ENCODE results near the gene NELL1. TPM values are rescaled to one million over a fixed set of nuclear protein-coding genes. Genes with fewer than 3 reads are reported as not detected.

NELL1 gene
- total and polyA plus RNA-seq, 2 experiments from 2014 or later: 1.6 TPM; not detected in 1

GRCh38 chr11:21229224-21229623 is 559.8 kb downstream of the NELL1 start (continued):
- TF ChIP-seq CTCF (conservative IDR thresholded peaks at IDR 0.05; ENCODE audit: low read depth in 2 of 2) (no peak), ZNF331 (CRISPR knock-in tag; IDR thresholded peaks at IDR 0.05; ENCODE audit: low read depth) (no peak), ZNF114 (CRISPR knock-in tag; IDR thresholded peaks at IDR 0.05) (no peak), JUNB (IDR thresholded peaks at IDR 0.05; ENCODE audit: unreplicated experiment) (no peak), ETS1 (IDR thresholded peaks at IDR 0.05) (no peak), EZH2 (IDR thresholded peaks at IDR 0.05; ENCODE audit: low read depth, unreplicated experiment) (no peak)

- Histone ChIP-seq H3K4me1 (ENCODE audit: insufficient read depth) (peaks cover 31% of the 10 kb centered on the region), H3K4me2 (peak overlapping the region; percentile 23), H2AFZ (peak overlapping the region; percentile 20; the same call in 1 of the 2 replicates), H4K20me1 (replicated peaks; ENCODE audit: insufficient read depth) (no peaks in the 10 kb centered on the region), H3K36me3 (ENCODE audit: insufficient read depth) (no peaks in the 10 kb centered on the region), H3K9me2 (ENCODE audit: insufficient read depth) (peaks cover 17% of the 10 kb centered on the region), H3F3A (replicated peaks; ENCODE audit: low read depth) (no peaks in the 10 kb centered on the region), H3K4me3 (no peak overlapping the region), H3K27me3 (ENCODE audit: insufficient read depth) (no peaks in the 10 kb centered on the region), H3K27ac (ENCODE audit: low read depth) (no peak overlapping the region), H3K79me2 (replicated peaks; ENCODE audit: insufficient read depth) (no peaks in the 10 kb centered on the region)
- Mint-ChIP-seq H3K27ac (peak overlapping the region; percentile 95), H3K36me3 (ENCODE audit: low read depth) (no peaks in the 10 kb centered on the region), H3K9me3 (no peaks in the 10 kb centered on the region), H3K4me3 (no peak overlapping the region), H3K4me1 (peaks cover 44% of the 10 kb centered on the region), H3K27me3 (ENCODE audit: insufficient read depth, low read depth, poor library complexity) (peaks cover 2% of the 10 kb centered on the region)
- DNase-seq (ENCODE audit: low spot score): no peak
- peak; percentile 51; the same call in 2 of the 3 replicates for ATAC-seq
- TF ChIP-seq ZNF462 (CRISPR knock-in tag; IDR thresholded peaks at IDR 0.05): no peak
- TF ChIP-seq ZNF331 (CRISPR knock-in tag; IDR thresholded peaks at IDR 0.05; ENCODE audit: low read depth): no peak
- no peak for TF ChIP-seq ETS1 (IDR thresholded peaks at IDR 0.05)
- TF ChIP-seq STAT1 (IDR thresholded peaks at IDR 0.05; ENCODE audit: unreplicated experiment): no peak
- no peak for TF ChIP-seq EZH2phosphoT487 (IDR thresholded peaks at IDR 0.05; ENCODE audit: unreplicated experiment)
- TF ChIP-seq ZNF114 (CRISPR knock-in tag; IDR thresholded peaks at IDR 0.05): no peak
- TF ChIP-seq POLR2AphosphoS5 (IDR thresholded peaks at IDR 0.05; ENCODE audit: low read depth): no peak
- TF ChIP-seq REST (IDR thresholded peaks at IDR 0.05; ENCODE audit: unreplicated experiment): no peak
- no peak for TF ChIP-seq EZH2 (IDR thresholded peaks at IDR 0.05; ENCODE audit: low read depth, unreplicated experiment)
These were observed 580.8 kb downstream of the NELL1 start for GRCh38 chr11:21250196-21250595.

All from GM23338 (cell line).